ENCODE data around the gene RSAD2.

Gene RSAD2

DNA sequence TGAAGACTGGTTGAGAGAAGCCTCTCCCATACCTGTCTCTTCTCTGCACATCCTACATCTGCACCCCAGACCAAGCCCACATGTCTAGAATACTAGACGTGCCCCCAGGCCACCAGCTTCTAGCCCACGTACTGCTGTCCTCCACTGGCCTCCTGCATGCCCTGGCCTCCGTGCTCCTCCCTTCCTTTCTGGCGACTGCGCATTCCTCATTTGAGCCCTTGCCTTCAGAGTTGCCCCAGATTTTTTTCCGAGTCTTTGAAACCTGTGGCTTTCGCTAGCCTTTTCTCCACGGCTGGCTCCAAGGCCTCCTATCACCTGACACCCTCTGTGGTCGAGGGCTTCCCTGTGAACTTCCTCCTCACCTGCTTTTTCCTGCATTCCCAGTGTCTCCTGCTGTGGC lies 50.9 kb downstream of the RSAD2 start:
- TF ChIP-seq, protein P1, sequence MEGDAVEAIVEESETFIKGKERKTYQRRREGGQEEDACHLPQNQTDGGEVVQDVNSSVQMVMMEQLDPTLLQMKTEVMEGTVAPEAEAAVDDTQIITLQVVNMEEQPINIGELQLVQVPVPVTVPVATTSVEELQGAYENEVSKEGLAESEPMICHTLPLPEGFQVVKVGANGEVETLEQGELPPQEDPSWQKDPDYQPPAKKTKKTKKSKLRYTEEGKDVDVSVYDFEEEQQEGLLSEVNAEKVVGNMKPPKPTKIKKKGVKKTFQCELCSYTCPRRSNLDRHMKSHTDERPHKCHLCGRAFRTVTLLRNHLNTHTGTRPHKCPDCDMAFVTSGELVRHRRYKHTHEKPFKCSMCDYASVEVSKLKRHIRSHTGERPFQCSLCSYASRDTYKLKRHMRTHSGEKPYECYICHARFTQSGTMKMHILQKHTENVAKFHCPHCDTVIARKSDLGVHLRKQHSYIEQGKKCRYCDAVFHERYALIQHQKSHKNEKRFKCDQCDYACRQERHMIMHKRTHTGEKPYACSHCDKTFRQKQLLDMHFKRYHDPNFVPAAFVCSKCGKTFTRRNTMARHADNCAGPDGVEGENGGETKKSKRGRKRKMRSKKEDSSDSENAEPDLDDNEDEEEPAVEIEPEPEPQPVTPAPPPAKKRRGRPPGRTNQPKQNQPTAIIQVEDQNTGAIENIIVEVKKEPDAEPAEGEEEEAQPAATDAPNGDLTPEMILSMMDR (IDR thresholded peaks at IDR 0.05; ENCODE audit: low read depth, low read length): no peak
- no peak for TF ChIP-seq MYC (IDR thresholded peaks at IDR 0.05; ENCODE audit: low read depth, low read length)
- TF ChIP-seq, protein P2, sequence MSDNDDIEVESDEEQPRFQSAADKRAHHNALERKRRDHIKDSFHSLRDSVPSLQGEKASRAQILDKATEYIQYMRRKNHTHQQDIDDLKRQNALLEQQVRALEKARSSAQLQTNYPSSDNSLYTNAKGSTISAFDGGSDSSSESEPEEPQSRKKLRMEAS (IDR thresholded peaks at IDR 0.05; ENCODE audit: low read depth, low read length): no peak
- no peak for TF ChIP-seq POLR2A (IDR thresholded peaks at IDR 0.05; ENCODE audit: extremely low read depth, insufficient read length)
- no peak overlapping the region for H3K4me3 ChIP-seq (ENCODE audit: low read depth, low read length)
- no peak for DNase-seq (ENCODE audit: low read depth)

DNA sequence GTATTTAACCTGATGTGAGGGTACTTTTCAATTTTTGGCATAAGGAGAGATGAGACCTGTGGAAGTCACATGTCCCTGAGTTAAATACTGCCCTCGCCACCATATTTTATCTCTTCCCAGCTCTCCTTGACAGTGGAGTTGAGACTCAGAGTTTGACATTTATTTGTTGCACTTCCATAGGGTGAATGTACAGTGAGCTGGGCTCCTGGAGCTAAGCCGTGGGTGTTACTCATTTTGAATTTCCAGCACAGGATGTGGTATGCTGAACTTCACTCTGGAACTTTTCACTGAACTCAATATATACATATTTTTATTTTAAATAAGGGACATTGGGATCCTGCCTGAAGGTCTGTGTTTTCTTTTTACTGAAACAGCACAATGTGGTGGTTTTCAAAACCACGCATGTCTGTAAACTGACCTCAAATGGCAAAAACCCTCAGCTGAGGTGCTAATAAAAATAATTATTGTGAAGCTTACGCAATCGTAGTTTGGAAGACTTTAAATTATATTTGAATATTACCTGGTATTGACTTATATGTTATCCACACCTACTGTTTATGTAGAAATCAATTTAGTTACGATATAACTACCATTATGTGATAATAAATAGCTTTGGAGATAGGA lies 51.7 kb downstream of the RSAD2 start:
- peak; percentile 67 for DNase-seq (ENCODE audit: low read depth)
- TF ChIP-seq MYC (IDR thresholded peaks at IDR 0.05; ENCODE audit: low read depth, low read length) (no peak), POLR2A (IDR thresholded peaks at IDR 0.05; ENCODE audit: extremely low read depth, insufficient read length) (no peak)
- TF ChIP-seq, protein P1 (IDR thresholded peaks at IDR 0.05; ENCODE audit: low read depth, low read length): no peak
- TF ChIP-seq, protein P2 (IDR thresholded peaks at IDR 0.05; ENCODE audit: low read depth, low read length): no peak

GRCh38 chr2:6930923-6931647 lies 53.5 kb downstream of the RSAD2 start:
- no peak for TF ChIP-seq POLR2A (IDR thresholded peaks at IDR 0.05; ENCODE audit: extremely low read depth, insufficient read length)
- TF ChIP-seq MYC (IDR thresholded peaks at IDR 0.05; ENCODE audit: low read depth, low read length): no peak
- TF ChIP-seq, protein P1 (IDR thresholded peaks at IDR 0.05; ENCODE audit: low read depth, low read length): no peak
- TF ChIP-seq, protein P2 (IDR thresholded peaks at IDR 0.05; ENCODE audit: low read depth, low read length): no peak
- DNase-seq (ENCODE audit: low read depth): no peak

More for the DNA sequence above, 51.7 kb downstream of the RSAD2 start:
- no peak overlapping the region for H3K4me3 ChIP-seq (ENCODE audit: low read depth, low read length)

DNA sequence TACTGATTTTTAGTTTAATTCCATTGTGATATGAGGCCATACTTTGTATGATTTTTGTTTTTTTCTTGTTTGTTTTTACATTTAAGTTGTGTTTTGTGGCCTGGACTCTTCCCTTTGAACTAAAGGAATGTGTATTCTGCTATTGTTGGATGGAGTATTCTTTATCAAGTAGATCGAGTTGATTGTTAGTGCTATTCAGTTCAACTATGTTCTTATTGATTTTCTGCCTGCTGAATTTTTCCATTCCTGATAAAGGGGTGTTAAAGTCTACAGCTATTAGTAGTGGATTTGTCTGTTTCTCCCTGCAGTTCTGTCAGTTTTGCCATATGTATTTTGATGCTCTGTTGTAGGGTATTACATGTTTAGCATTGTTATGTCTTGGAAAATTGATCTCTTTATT lies 54.2 kb downstream of the RSAD2 start:
- TF ChIP-seq, protein P1 (IDR thresholded peaks at IDR 0.05; ENCODE audit: low read depth, low read length): no peak
- TF ChIP-seq POLR2A (IDR thresholded peaks at IDR 0.05; ENCODE audit: extremely low read depth, insufficient read length) (no peak), MYC (IDR thresholded peaks at IDR 0.05; ENCODE audit: low read depth, low read length) (no peak)
- TF ChIP-seq, protein P2 (IDR thresholded peaks at IDR 0.05; ENCODE audit: low read depth, low read length): no peak
- H3K4me3 ChIP-seq (ENCODE audit: low read depth, low read length): no peak overlapping the region
- DNase-seq (ENCODE audit: low read depth): no peak

More at GRCh38 chr2:6930923-6931647, 53.5 kb downstream of the RSAD2 start:
- no peak overlapping the region for H3K4me3 ChIP-seq (ENCODE audit: low read depth, low read length)

DNA sequence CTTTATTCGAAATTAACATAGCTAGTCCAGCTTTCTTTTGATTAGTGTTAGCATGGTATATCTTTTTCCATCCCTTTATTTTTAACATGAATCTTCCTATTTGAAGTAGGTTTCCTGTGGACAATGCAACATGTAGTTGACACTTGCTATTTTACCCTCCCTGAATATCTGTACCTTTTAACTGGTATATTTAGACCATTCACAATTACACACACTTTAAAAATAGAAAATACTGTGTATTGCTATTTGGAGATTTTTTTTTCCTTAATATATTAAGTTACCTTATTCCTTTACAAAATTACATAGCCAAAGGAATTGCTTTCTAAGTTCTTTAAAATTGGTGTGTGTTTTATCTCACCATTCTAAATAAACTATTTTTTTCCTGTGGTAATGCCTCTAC lies 54.6 kb downstream of the RSAD2 start:
- H3K4me3 ChIP-seq (ENCODE audit: low read depth, low read length): no peak overlapping the region
- TF ChIP-seq, protein P1 (IDR thresholded peaks at IDR 0.05; ENCODE audit: low read depth, low read length): no peak
- TF ChIP-seq MYC (IDR thresholded peaks at IDR 0.05; ENCODE audit: low read depth, low read length) (no peak), POLR2A (IDR thresholded peaks at IDR 0.05; ENCODE audit: extremely low read depth, insufficient read length) (no peak)
- TF ChIP-seq, protein P2 (IDR thresholded peaks at IDR 0.05; ENCODE audit: low read depth, low read length): no peak
- DNase-seq (ENCODE audit: low read depth): no peak

Data from NB4 (cell line).